ENCODE results near the gene ZBTB22.
"Not testable (repeated sequence)": the region's sequence is repeated elsewhere in the genome, so short reads cannot be mapped to it uniquely, and the experiment has no call there.

ZBTB22 gene

DNA sequence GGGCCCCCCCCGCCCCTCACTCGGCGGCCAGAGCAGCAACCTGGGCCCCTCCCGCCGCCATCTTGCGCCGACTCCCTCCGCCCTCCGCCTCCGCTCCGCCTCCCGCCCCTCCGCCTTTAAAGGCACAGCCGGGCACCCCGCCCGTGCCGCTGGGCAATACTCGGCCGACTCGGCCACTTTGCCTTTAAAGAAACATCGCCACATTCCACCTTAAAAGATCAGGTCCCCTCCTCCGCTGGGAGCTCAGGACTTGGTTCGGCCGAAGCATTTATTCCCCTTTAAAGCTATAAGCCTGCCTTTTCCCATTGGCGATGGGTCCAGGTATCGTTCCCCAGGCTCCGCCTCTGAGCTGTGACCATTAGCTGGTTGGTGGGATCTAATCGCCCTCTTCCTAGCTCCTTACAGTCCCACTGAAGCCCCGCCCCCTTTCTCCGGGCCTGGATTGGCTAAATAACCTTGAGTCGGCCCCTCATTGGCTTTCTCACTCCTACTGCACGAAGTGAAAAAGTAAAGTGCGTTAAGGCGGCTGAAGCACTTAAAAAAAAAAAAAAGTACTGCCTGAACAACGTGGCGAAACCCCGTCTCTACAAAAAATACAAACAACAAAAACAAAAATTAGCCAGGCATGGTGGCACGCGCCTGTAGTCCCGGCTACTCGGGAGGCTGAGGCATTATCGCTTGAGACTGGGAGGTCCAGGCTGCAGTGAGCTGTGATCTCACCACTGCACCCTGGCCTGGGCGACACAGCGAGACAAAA, at the start of gene ZBTB22:
Gene ZBTB22, minus strand, starts transcription at position 76 of the 757 bp plus-strand sequence. CDS start 828 bp downstream, outside the sequence.
- in situ Hi-C loops (cut with MboI; ENCODE audit: low sequenced_read_pairs): no loop called here

DNA sequence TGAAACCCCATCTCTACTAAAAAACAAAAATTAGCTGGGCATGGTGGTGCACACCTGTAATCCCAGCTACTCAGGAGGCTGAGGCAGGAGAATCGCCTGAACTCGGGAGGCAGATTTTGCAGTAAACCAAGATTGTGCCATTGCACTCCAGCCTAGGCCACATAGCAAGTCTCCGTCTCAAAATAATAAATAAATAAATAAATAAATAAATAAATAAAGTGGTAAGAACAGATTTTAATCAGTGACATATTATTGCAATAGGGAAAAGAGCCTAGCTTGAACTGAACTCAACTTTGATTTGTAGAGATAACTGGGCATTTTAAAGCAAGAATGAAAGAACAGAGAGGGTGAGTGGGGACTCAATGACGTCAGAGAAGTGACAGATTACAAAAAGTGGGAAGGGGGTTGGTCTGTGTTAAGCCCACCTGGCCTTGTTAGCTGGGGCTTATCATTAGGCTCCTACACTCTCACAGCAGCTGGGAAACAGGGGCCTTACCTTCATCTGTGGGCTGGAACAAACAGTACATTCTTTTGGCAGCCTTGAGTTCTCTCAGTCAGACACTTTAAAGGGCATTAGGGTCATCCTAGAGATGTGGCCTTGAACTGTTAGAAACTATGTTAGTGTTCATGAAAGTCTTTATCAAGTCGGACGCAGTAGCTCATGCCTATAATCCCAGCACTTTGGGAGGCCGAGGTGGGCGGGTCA, 49.6 kb upstream of the ZBTB22 start:
- in situ Hi-C loops (cut with MboI; ENCODE audit: low sequenced_read_pairs): no loop called here

- in situ Hi-C loops (cut with MboI; ENCODE audit: low sequenced_read_pairs): not testable (repeated sequence)
These were observed 47.8 kb upstream of the ZBTB22 start for GRCh38 chr6:33365206-33365971.

DNA sequence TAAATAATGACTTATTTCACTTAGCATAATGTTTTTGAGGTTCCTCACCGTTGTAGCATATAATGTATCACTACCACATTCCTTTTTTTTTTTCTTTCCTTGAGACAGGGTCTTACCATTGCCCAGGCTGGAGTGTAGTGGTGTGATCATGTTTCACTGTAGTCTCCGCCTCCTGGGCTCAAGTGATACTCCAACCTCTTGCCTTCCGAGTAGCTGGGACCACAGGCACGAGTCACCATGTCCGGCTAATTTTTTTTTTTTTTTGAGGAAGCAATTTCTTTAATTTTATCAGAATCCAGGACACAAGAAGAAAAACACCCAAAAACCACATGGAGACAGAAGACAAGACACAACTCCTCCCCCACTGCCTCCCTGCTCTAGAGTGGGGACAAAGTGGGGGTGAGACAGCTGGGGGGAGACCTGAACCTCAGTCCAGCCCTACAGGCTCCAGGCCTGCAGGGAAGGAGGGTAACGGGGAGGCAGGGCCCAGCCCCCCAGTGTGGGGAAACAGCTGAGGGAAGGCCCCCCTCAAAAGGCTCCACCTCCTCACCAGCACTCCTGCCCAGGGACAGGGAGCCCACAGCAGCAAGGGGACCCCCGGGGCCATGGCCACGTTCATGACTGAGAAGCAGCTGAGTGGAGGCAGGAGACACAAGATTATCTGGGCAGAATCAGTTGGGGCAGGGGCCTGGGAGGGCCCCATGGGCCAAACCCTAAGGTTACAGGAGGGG, 47.1 kb upstream of the ZBTB22 start:
- in situ Hi-C loops (cut with MboI; ENCODE audit: low sequenced_read_pairs): not testable (repeated sequence)

- in situ Hi-C loops (cut with MboI; ENCODE audit: low sequenced_read_pairs): not testable (repeated sequence)
These were observed 45.9 kb upstream of the ZBTB22 start for GRCh38 chr6:33363486-33363885.

DNA sequence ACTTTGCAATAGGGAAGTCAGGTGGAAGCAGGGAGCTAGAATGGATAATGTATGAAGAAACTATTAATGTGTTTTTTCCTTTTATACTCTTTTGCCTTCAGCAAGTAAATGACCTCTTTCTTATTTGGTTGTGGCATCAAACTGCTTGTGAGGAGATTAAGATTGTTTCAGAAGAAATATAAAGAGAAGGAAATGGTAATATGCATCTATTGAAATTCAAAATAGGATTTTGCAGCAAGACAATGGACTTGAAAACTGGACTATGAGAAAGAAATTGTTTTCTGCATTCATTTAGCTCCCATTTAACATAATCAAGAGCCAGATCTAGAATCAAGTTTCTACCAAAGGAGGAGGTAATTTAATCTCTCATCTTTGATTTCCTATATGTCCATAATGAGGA, 41.8 kb upstream of the ZBTB22 start:
- in situ Hi-C loops (cut with MboI; ENCODE audit: low sequenced_read_pairs): no loop called here

DNA sequence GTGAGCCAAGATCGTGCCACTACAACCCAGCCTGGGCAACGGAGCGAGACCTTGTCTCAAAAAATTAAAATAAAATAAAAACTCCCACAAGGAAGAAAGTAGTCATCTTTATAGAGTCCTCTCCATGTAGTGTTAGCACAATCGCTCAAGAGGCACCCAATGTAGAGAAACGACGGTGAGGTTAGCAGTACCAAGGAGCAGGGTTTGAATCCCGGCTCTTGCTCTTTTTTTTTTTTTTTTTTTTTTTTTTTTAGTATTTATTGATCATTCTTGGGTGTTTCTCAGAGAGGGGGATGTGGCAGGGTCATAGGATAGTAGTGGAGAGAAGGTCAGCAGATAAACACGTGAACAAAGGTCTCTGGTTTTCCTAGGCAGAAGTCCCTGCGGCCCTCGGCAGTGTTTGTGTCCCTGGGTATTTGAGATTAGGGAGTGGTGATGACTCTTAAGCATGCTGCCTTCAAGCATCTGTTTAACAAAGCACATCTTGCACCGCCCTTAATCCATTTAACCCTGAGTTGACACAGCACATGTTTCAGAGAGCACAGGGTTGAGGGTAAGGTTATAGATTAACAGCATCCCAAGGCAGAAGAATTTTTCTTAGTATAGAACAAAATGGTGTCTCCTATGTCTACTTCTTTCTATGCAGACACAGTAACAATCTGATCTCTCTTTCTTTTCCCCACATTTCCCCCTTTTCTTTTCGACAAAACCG, 39.8 kb upstream of the ZBTB22 start:
- in situ Hi-C loops (cut with MboI; ENCODE audit: low sequenced_read_pairs): not testable (repeated sequence)

DNA sequence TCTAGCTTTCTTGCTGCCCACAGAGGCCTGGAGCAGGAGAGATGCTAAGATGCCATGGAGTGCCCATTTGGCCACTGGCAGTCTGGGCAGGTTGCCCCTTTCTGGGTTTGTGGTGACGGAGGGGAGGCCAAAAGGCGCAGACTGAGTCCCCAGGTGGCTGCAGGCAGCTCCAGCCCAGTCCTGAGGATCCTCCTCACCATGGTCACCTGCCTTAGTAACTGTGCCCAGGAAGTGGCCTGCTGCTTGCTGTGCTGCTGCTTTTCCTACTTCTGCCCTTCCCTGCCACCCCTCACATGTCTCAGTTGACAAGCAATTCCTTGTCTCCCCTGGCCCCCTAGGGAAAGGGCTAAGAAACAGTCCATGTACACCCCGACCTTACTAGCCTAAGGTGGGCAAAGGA, 38.8 kb upstream of the ZBTB22 start:
- in situ Hi-C loops (cut with MboI; ENCODE audit: low sequenced_read_pairs): no loop called here

GRCh38 chr6:33355860-33356259, 38.3 kb upstream of the ZBTB22 start:
- in situ Hi-C loops (cut with MboI; ENCODE audit: low sequenced_read_pairs): not testable (repeated sequence)

- in situ Hi-C loops (cut with MboI; ENCODE audit: low sequenced_read_pairs): no loop called here
These were observed 30.3 kb upstream of the ZBTB22 start for GRCh38 chr6:33347816-33348215.

- in situ Hi-C loops (cut with MboI; ENCODE audit: low sequenced_read_pairs): not testable (repeated sequence)
These were observed 29.4 kb upstream of the ZBTB22 start for GRCh38 chr6:33346972-33347371.

- in situ Hi-C loops (cut with MboI; ENCODE audit: low sequenced_read_pairs): no loop called here
These were observed 27.5 kb upstream of the ZBTB22 start for GRCh38 chr6:33344701-33345697.

DNA sequence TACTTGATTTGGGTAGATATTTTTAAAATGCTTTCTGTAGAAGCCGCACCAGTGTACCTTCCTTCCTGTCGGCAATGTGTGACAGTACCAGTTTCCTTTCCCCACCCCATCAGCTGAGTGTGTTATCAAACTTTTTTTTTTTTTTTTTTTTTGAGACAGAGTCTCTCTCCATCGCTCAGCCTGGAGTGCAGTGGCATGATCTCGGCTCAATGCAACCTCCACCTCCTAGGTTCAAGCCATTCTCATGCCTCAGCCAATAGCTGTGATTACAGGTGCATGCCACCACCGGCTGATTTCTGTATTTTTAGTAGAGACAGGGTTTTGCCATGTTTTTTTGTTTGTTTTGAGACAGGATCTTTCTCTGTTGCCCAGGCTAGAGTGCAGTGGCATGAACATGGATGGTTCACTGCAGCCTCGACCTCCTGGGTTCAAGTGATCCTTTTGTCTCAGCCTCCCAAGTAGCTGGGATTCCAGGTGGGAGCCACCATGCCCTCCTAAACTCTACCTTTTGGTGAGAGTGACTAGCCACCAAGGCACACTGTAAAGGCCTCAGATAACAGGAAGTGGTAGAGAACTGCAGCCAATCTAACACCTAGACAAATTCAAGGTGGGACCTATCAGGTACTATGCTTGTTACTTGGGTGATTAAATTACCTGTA, 26.5 kb upstream of the ZBTB22 start:
- in situ Hi-C loops (cut with MboI; ENCODE audit: low sequenced_read_pairs): no loop called here

DNA sequence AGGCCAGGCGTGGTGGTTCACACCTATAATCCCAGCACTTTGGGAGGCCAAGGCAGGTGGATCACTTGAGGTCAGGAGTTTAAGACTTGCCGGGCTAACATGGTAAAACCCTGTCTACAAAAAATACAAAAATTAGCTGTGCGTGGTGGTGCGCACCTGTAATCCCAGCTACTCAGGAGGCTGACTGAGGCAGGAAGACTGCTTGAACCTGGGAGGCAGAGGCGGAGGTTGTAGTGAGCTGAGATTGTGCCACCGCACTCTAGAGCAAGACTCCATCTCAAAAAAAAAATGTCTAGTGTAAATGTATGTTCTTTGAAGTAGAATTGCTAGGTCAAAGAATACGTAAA, 26.0 kb upstream of the ZBTB22 start:
- in situ Hi-C loops (cut with MboI; ENCODE audit: low sequenced_read_pairs): not testable (repeated sequence)

- in situ Hi-C loops (cut with MboI; ENCODE audit: low sequenced_read_pairs): no loop called here
These were observed 21.6 kb upstream of the ZBTB22 start for GRCh38 chr6:33339193-33339592.

DNA sequence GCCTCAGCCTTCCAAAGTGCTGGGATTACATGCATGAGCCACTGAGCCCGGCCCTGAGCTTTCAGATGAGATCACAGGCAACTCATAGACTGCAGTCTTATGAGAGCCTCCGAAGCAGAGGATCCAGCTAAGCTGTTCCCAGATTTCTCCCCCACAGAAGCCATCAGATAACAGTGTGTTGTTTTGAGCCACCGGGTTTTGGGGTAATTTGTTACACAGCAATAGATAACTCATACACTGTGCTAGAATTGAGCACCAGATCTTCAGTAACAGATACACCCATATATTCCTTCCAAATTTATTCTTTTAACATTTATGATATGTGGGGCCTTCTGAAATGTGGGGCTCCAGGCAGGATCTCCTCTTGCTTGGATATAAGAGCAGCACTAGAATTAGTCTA, 19.0 kb upstream of the ZBTB22 start:
- in situ Hi-C loops (cut with MboI; ENCODE audit: low sequenced_read_pairs): no loop called here

DNA sequence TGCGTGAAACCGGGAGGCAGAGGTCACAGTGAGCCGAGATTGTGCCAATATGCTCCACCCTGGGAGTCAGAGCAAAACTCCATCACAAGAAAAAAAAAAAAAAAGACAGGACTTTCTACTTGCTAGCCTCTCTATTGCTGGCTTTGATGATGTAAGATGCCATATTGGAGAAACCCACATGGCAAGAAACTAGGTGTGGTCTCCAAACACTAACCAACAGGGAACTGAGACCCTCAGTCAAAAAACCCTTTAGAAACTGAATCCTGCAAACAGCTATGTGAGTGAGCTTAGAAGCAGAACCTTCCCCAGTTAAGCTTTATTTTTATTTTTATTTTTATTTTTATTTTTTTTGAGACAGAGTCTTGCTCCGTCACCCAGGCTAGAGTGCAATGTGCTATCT, 18.4 kb upstream of the ZBTB22 start:
- in situ Hi-C loops (cut with MboI; ENCODE audit: low sequenced_read_pairs): no loop called here

DNA sequence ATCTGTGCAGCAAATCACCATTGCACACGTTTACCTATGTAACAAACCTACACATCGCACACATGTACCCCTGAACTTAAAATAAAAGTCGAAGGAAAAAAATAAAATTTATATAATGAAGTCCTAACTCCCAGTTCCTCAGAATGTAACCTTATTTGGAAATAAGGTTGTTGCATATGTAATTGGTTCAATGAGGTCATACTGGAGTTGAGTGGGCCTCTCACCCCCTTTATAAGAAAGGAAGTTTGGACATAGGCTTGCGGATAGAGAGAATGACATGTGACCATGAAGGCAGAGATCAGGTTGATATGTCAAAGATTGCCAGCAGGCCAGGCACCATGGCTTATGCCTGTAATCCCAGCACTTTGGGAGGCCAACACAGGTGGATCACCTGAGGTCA, 16.1 kb upstream of the ZBTB22 start:
- in situ Hi-C loops (cut with MboI; ENCODE audit: low sequenced_read_pairs): no loop called here

DNA sequence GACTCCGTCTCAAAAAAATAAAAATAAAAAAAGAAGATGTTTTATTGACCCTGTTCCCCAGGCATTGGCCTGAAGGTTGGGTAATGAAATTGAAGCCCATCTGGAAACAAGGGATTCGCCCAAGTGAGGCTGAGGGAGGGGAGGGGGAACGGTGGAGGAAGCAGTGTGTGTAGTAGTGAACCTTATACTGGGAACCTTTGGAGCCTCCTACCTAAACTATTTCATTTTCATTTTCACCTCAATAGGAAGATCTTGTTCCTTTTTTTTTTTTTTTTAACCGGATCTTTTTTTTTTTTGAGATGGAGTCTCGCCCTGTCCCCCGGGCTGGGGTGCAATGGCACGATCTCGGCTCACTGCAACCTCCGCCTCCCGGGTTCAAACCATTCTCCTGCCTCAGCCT, 13.2 kb upstream of the ZBTB22 start:
- in situ Hi-C loops (cut with MboI; ENCODE audit: low sequenced_read_pairs): no loop called here

All from HL-60/S4 (cell line).